ENCODE results near the gene PARM1. TPM values are rescaled to one million over a fixed set of nuclear protein-coding genes. Genes with fewer than 3 reads are reported as not detected.

PARM1 gene
- total and polyA plus RNA-seq, 12 donors, result 11.3 to 204 (median 70.6) TPM

- Histone ChIP-seq H3K36me3 (replicated peaks in 1 of 2) (no peaks in the 10 kb centered on the region), H3K9me3 (replicated peaks in 1 of 3) (no peaks in the 10 kb centered on the region), H3K27ac (no peak overlapping the region), H3K4me1 (replicated peaks in 1 of 2) (peaks cover 0 to 4% of the 10 kb centered on the region in 2 donors), H3K4me3 (no peak overlapping the region), H3K27me3 (no peaks in the 10 kb centered on the region)
- WGBS, 4 donors, result 76 to 83% (median 82%) methylated on average over 5 of the region's 5 CpGs
- TF ChIP-seq POLR2A (IDR thresholded peaks at IDR 0.05) (no peak), CTCF (IDR thresholded peaks at IDR 0.05) (no peak)
- intact Hi-C loops (cut with DNase I), result no loop called here
- DNase-seq, result no peak
Observed at GRCh38 chr4:75035321-75035720, 102.4 kb downstream of the PARM1 start.

GRCh38 chr4:75036046-75036830 is 103.3 kb downstream of the PARM1 start:
- Histone ChIP-seq H3K4me3 (no peak overlapping the region), H3K4me1 (replicated peaks in 1 of 2) (peaks cover 0 to 4% of the 10 kb centered on the region in 2 donors), H3K27ac (peak overlapping the region in 1 of 5 donors; percentile 39), H3K27me3 (no peaks in the 10 kb centered on the region), H3K9me3 (replicated peaks in 1 of 3) (no peaks in the 10 kb centered on the region), H3K36me3 (replicated peaks in 1 of 2) (no peaks in the 10 kb centered on the region)
- peak in 1 of 7 donors; percentile 62 for DNase-seq
- WGBS, 4 donors, result 54 to 65% (median 59%) methylated on average over 3 of the region's 3 CpGs
- intact Hi-C loops (cut with DNase I), result no loop called here
- TF ChIP-seq POLR2A (IDR thresholded peaks at IDR 0.05), result no peak

- H3K36me3 ChIP-seq (replicated peaks in 1 of 2), result no peaks in the 10 kb centered on the region
- no peak overlapping the region for H3K4me3 ChIP-seq
- no peak for DNase-seq
- WGBS, 4 donors, result 36 to 85% (median 46%) methylated on average over 1 of the region's 1 CpG
- H3K27ac ChIP-seq, result no peak overlapping the region
- TF ChIP-seq CTCF (IDR thresholded peaks at IDR 0.05), result no peak
- no peak for TF ChIP-seq POLR2A (IDR thresholded peaks at IDR 0.05)
- no peaks in the 10 kb centered on the region for H3K9me3 ChIP-seq (replicated peaks in 1 of 3)
- peaks cover 0 to 4% of the 10 kb centered on the region in 2 donors for H3K4me1 ChIP-seq (replicated peaks in 1 of 2)
- intact Hi-C loops (cut with DNase I), result no loop called here
- H3K27me3 ChIP-seq, result no peaks in the 10 kb centered on the region
Observed at GRCh38 chr4:75037252-75037651, 104.3 kb downstream of the PARM1 start.

- TF ChIP-seq POLR2A (IDR thresholded peaks at IDR 0.05) (no peak), CTCF (IDR thresholded peaks at IDR 0.05) (no peak)
- H3K27ac ChIP-seq, result no peak overlapping the region
- no peaks in the 10 kb centered on the region for H3K27me3 ChIP-seq
- no peaks in the 10 kb centered on the region for H3K36me3 ChIP-seq (replicated peaks in 1 of 2)
- no peak overlapping the region for H3K4me3 ChIP-seq
- H3K9me3 ChIP-seq (replicated peaks in 1 of 3), result no peaks in the 10 kb centered on the region
- H3K4me1 ChIP-seq (replicated peaks in 1 of 2), result peaks cover 0 to 4% of the 10 kb centered on the region in 2 donors
- WGBS, 4 donors, result 81 to 89% (median 85%) methylated on average over 4 of the region's 4 CpGs
- DNase-seq, result no peak
- intact Hi-C loops (cut with DNase I), result no loop called here
Observed at GRCh38 chr4:75038376-75038775, 105.5 kb downstream of the PARM1 start.

GRCh38 chr4:75040703-75041102 is 107.8 kb downstream of the PARM1 start:
- DNase-seq, result no peak
- no peak for TF ChIP-seq CTCF (IDR thresholded peaks at IDR 0.05)
- TF ChIP-seq POLR2A (IDR thresholded peaks at IDR 0.05), result no peak
- intact Hi-C loops (cut with DNase I), result no loop called here

More at GRCh38 chr4:75040703-75041102, 107.8 kb downstream of the PARM1 start:
- H3K36me3 ChIP-seq (replicated peaks in 1 of 2), result no peaks in the 10 kb centered on the region
- H3K4me1 ChIP-seq (replicated peaks in 1 of 2), result peaks cover 0 to 1% of the 10 kb centered on the region in 2 donors
- 83 to 93% (median 87%) methylated on average over 4 to 5 of the region's 5 CpGs for WGBS, 4 donors
- H3K4me3 ChIP-seq, result no peak overlapping the region
- no peak overlapping the region for H3K27ac ChIP-seq
- no peaks in the 10 kb centered on the region for H3K9me3 ChIP-seq (replicated peaks in 1 of 3)
- H3K27me3 ChIP-seq, result no peaks in the 10 kb centered on the region

Data from adrenal gland (tissue), 12 donors.